C4-2B (cell line): ENCODE data around the gene NPHP4.

ENCODE experiments used
- CTCF ChIP-seq: fragments of 450-650 bp; conservative IDR thresholded peaks from 2 replicates; pipeline ENCODE4 v1.5.1; 2017; ENCODE audit warnings: mild to moderate bottlenecking
- ZFX ChIP-seq: fragments of 450-650 bp; IDR thresholded peaks from 2 replicates; pipeline ENCODE4 v1.6.1; 2017

GRCh38 chr1:5901150-5901549, 91.1 kb downstream of the NPHP4 start:
- TF ChIP-seq CTCF (no peak), ZFX (no peak)
